Measurements from ENCODE around the gene ALOX15. TPM values are rescaled to one million over a fixed set of nuclear protein-coding genes. Genes with fewer than 3 reads are reported as not detected.
"Not testable (repeated sequence)": the region's sequence is repeated elsewhere in the genome, so short reads cannot be mapped to it uniquely, and the experiment has no call there.

Gene ALOX15
- total RNA-seq, 2 donors from 2014 or later: 0.13 TPM; not detected in 1

DNA sequence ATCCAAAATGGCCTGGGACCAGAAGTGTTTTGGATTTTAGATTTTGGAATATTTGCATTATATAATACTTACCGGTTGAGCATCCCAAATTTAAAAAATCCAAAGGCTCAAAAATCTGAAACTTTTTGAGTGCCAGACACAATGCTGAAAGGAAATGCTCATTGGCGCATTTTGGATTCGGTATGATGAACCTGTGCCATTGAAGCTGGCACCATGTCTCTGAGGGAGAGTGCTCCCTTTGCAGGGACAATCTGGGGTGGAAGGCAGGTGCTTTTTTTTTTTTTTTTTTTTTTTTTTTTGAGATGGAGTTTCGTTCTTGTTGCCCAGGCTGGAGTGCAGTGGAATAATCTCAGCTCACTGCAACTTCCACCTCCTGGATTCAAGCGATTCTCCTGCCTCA, 39.4 kb downstream of the ALOX15 start:
- peaks cover 2% of the 10 kb centered on the region for H3K36me3 Mint-ChIP-seq (ENCODE audit: low read depth)
- no peak for ATAC-seq
- peaks cover 41% of the 10 kb centered on the region for H3K27me3 Mint-ChIP-seq
- peaks cover 2% of the 10 kb centered on the region for H3K4me1 Mint-ChIP-seq
- no peak overlapping the region for H3K27ac Mint-ChIP-seq
- H3K9me3 ChIP-seq (ENCODE audit: control insufficient read depth, low read length, poor library complexity, severe bottlenecking): no peaks in the 10 kb centered on the region
- H3K4me3 Mint-ChIP-seq: no peak overlapping the region
- DNase-seq: no peak

DNA sequence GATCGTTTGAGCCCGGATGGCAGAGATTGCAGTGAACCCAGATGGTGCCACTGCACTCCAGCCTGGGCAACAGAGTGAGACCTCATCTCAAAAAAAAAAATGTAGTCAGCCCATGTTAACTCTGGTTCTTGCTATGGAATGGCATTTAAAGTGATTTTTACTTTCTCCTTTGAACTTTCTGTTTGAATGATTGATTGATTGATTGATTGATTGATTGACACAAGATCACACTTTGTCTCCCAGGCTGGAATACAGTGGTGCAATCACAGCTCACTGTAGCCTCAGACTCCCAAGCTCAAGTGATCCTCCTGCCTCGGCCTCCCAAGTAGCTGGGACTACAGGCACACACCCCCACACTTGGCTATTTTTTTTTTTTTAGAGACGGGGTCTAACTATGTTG, 40.2 kb downstream of the ALOX15 start:
- DNase-seq (no peak), ATAC-seq (no peak)
- Mint-ChIP-seq H3K4me3 (no peak overlapping the region), H3K36me3 (ENCODE audit: low read depth) (peaks cover 2% of the 10 kb centered on the region), H3K4me1 (peaks cover 2% of the 10 kb centered on the region), H3K27ac (no peak overlapping the region), H3K27me3 (peaks cover 43% of the 10 kb centered on the region)
- H3K9me3 ChIP-seq (ENCODE audit: control insufficient read depth, low read length, poor library complexity, severe bottlenecking): no peaks in the 10 kb centered on the region

- ATAC-seq (no peak), DNase-seq (no peak)
- no peaks in the 10 kb centered on the region for H3K9me3 ChIP-seq (ENCODE audit: control insufficient read depth, low read length, poor library complexity, severe bottlenecking)
- peaks cover 2% of the 10 kb centered on the region for H3K4me1 Mint-ChIP-seq
- H3K27ac Mint-ChIP-seq: no peak overlapping the region
- H3K27me3 Mint-ChIP-seq: peaks cover 42% of the 10 kb centered on the region
- no peak overlapping the region for H3K4me3 Mint-ChIP-seq
- peaks cover 2% of the 10 kb centered on the region for H3K36me3 Mint-ChIP-seq (ENCODE audit: low read depth)
These were observed 40.9 kb downstream of the ALOX15 start for GRCh38 chr17:4600563-4600962.

DNA sequence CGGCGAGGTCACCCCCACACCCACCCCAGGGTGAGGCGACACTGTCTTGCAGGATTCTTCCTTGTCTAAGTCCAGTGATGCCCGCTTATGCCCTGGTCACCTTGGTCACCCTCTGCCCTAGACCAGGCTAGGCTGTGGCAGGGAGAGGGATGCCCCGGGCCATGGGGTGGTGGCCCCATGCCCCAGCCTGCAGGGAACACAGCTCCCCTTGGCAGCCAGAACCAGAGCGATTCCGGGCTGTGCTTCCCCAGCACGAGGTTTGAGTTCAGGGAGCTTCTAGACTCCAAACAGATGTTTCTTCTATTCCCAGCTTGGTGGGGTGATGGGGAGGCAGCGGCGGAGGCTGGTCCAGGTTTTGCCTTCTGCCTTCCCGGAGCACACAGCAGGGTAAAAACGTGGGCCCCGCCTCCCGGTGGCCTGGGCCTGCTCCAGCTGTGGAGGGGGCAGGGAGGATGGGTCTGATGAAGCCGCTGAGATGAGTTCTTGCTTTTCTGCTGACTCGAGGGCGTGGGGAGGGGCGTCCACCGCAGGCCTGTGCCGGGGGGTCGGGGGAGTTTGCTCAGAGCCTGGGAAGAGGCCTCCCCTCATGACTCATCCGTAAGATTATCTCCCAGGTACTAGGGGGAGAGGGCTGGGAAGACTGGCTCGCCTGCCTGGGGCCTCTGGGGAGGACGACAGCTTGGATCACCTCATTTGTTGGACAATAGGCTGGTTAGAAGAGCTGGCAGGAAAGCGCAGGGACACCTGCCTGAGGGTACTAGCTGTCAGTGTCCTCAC, 41.8 kb downstream of the ALOX15 start:
- Mint-ChIP-seq H3K4me1 (peaks cover 5% of the 10 kb centered on the region), H3K27me3 (peaks cover 42% of the 10 kb centered on the region), H3K4me3 (no peak overlapping the region), H3K27ac (no peak overlapping the region), H3K36me3 (ENCODE audit: low read depth) (peaks cover 2% of the 10 kb centered on the region)
- DNase-seq (no peak), ATAC-seq (no peak)
- H3K9me3 ChIP-seq (ENCODE audit: control insufficient read depth, low read length, poor library complexity, severe bottlenecking): no peaks in the 10 kb centered on the region

DNA sequence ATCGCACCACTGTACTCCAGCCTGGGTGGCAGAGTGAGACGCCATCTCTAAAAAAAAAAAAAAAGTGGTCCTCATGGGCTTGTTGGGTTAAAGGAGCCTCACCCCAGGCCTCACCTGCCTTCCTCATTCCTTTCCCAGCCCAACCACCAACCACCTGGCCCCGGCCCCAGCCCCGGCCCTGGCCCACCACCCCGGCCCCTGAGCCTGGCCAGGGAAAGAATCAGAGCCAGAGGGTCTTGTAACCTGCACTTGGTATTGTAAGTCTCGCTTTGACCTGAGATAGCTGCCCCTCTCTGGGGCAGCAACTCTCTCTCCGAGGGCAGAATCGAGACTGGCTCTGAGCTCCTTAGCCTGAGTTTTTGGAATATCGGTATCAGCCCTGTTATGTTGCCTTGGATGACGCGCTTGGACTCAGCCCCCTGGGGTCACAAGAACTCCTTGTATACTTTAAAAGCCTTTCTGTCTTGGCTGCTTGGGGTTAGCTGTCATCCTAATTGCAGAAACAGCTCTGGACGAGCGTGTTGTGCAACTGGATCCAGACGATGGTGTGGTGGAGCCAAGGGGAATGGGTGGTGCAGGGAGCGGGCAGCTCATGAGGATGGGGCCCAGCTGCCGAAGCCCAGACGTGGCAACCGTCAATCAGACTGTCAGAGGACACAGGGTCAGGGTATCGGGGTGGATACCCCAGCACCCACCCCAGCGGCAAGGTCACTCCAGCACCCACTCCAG, 42.5 kb downstream of the ALOX15 start:
- peaks cover 38% of the 10 kb centered on the region for H3K27me3 Mint-ChIP-seq
- no peak for ATAC-seq
- no peak for DNase-seq
- H3K27ac Mint-ChIP-seq: no peak overlapping the region
- H3K36me3 Mint-ChIP-seq (ENCODE audit: low read depth): no peaks in the 10 kb centered on the region
- no peak overlapping the region for H3K4me3 Mint-ChIP-seq
- no peaks in the 10 kb centered on the region for H3K9me3 ChIP-seq (ENCODE audit: control insufficient read depth, low read length, poor library complexity, severe bottlenecking)
- H3K4me1 Mint-ChIP-seq: peaks cover 3% of the 10 kb centered on the region

GRCh38 chr17:4597975-4598374, 43.5 kb downstream of the ALOX15 start:
- ATAC-seq: no peak
- H3K9me3 ChIP-seq (ENCODE audit: control insufficient read depth, low read length, poor library complexity, severe bottlenecking): no peaks in the 10 kb centered on the region
- Mint-ChIP-seq H3K4me3 (no peak overlapping the region), H3K36me3 (ENCODE audit: low read depth) (no peaks in the 10 kb centered on the region), H3K27me3 (peaks cover 38% of the 10 kb centered on the region), H3K4me1 (peaks cover 3% of the 10 kb centered on the region), H3K27ac (peak overlapping the region; percentile 85)
- no peak for DNase-seq

- H3K27me3 Mint-ChIP-seq: peaks cover 42% of the 10 kb centered on the region
- no peak for DNase-seq
- H3K9me3 ChIP-seq (ENCODE audit: control insufficient read depth, low read length, poor library complexity, severe bottlenecking): no peaks in the 10 kb centered on the region
- peaks cover 3% of the 10 kb centered on the region for H3K4me1 Mint-ChIP-seq
- H3K4me3 Mint-ChIP-seq: no peak overlapping the region
- ATAC-seq: no peak
- H3K27ac Mint-ChIP-seq: no peak overlapping the region
- no peaks in the 10 kb centered on the region for H3K36me3 Mint-ChIP-seq (ENCODE audit: low read depth)
These were observed 44.7 kb downstream of the ALOX15 start for GRCh38 chr17:4596636-4597380.

- not testable (repeated sequence) for H3K4me3 Mint-ChIP-seq; H3K27ac Mint-ChIP-seq; DNase-seq; ATAC-seq; H3K9me3 ChIP-seq (ENCODE audit: control insufficient read depth, low read length, poor library complexity, severe bottlenecking); H3K36me3 Mint-ChIP-seq (ENCODE audit: low read depth); H3K4me1 Mint-ChIP-seq
- H3K27me3 Mint-ChIP-seq: peaks cover 46% of the 10 kb centered on the region
These were observed 45.7 kb downstream of the ALOX15 start for GRCh38 chr17:4595685-4596342.

DNA sequence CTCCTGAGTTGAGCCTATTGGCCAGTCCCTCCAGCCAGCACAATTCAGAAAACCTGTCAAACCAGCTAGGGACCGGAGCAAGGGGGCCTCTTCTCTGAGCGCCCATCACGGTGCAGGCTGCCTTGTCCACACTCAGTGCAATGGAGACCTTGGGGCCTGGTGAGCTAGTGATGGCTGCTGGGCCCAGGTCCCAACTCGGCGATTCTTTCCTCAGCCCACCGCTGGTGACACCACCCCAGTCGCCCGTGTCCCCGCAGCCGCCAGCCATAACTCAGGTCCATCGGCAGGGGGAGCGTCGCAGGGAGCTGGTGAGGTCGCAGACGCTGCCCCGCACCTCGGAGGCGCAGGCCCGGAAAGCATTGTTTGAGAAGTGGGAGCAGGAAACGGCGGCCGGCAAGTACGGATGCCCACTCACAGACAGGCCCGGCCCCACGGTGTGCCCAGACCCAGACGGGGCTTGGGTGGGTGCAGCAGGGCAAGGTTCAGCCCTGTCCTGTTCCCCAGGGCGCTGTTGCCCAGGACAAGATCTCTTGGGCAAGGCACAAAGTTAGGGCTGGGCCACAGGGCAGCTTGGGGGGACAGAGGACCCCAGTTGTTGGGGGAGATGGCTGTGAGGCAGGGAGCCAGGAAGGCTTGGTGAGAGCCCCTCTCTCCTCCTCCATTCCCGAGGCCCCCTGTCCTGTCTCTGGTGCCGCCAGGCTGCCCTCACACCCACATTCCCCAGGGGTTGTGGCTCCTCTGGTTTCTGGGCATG, 46.4 kb downstream of the ALOX15 start:
- peaks cover 53% of the 10 kb centered on the region for H3K27me3 Mint-ChIP-seq
- peak; percentile 62 for ATAC-seq
- H3K27ac Mint-ChIP-seq: no peak overlapping the region
- no peak for DNase-seq
- no peaks in the 10 kb centered on the region for H3K36me3 Mint-ChIP-seq (ENCODE audit: low read depth)
- no peak overlapping the region for H3K4me3 Mint-ChIP-seq
- peaks cover 6% of the 10 kb centered on the region for H3K4me1 Mint-ChIP-seq
- H3K9me3 ChIP-seq (ENCODE audit: control insufficient read depth, low read length, poor library complexity, severe bottlenecking): no peaks in the 10 kb centered on the region

DNA sequence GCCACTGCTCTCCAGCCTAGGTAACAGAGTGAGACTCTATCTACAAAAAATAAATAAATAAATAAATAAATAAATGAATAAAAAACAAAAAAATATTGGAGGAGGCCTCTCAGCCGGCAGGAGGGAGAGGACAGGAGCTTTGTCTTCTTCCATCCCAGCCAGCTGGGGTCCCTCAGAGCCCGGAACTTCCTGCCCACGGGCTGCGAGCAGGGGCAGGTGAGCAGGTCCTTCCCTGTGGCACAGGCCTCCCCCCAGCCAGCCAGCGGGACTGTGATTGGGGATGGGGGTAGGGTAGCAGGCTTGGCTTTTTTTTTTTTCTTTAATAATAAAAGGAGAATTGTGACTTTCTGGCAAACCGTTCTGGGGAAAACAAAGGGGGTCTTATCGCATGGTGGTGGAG, 47.1 kb downstream of the ALOX15 start:
- H3K4me1 Mint-ChIP-seq: peaks cover 6% of the 10 kb centered on the region
- no peak for ATAC-seq
- no peaks in the 10 kb centered on the region for H3K9me3 ChIP-seq (ENCODE audit: control insufficient read depth, low read length, poor library complexity, severe bottlenecking)
- H3K4me3 Mint-ChIP-seq: no peak overlapping the region
- no peak for DNase-seq
- H3K27me3 Mint-ChIP-seq: peaks cover 49% of the 10 kb centered on the region
- no peak overlapping the region for H3K27ac Mint-ChIP-seq
- no peaks in the 10 kb centered on the region for H3K36me3 Mint-ChIP-seq (ENCODE audit: low read depth)

GRCh38 chr17:4593021-4593421, 48.5 kb downstream of the ALOX15 start:
- H3K27me3 Mint-ChIP-seq: peaks cover 52% of the 10 kb centered on the region
- ATAC-seq: no peak
- no peak for DNase-seq
- H3K36me3 Mint-ChIP-seq (ENCODE audit: low read depth): no peaks in the 10 kb centered on the region
- H3K27ac Mint-ChIP-seq: no peak overlapping the region
- peaks cover 6% of the 10 kb centered on the region for H3K4me1 Mint-ChIP-seq
- H3K9me3 ChIP-seq (ENCODE audit: control insufficient read depth, low read length, poor library complexity, severe bottlenecking): no peaks in the 10 kb centered on the region
- H3K4me3 Mint-ChIP-seq: no peak overlapping the region

DNA sequence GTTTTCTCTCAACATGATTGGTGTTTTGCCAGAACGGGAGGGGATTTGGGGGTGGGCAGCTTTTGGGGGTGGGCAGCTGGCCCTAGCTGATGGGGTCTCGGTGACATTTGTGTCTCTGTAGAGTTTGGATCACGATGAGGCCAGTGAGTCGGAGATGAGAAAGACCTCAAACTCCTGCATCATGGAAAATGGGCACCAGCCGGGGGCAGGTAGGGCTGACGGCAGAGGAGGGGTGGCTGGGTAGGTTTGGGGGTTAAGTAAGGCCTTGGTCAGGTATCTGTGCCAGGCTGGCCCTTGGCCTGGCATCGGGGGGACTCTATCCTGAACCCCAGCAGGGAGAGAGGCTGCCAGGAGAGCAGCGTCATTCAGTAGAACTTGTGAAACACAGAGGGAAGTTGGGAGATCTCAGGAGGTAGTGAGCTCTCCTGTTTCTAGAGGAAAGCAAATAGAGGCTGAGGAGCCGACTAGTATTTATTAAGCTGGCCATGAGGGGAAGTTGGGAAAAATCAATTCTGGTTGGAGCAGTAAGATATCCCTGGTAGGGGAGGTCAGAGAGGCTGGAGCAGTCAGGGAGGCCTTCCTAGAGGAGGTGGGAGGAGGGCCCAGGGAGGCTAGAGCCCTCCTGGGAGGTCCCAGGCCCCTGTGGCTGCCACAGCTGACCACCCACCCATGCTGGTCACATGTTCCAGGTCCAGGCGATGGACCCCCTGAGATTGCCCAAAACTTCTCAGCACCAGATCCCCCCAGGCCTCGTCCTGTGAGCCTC, 49.1 kb downstream of the ALOX15 start:
- H3K9me3 ChIP-seq (ENCODE audit: control insufficient read depth, low read length, poor library complexity, severe bottlenecking): no peaks in the 10 kb centered on the region
- peaks cover 6% of the 10 kb centered on the region for H3K4me1 Mint-ChIP-seq
- H3K27ac Mint-ChIP-seq: no peak overlapping the region
- ATAC-seq (no peak), DNase-seq (no peak)
- H3K4me3 Mint-ChIP-seq: no peak overlapping the region
- peaks cover 46% of the 10 kb centered on the region for H3K27me3 Mint-ChIP-seq
- H3K36me3 Mint-ChIP-seq (ENCODE audit: low read depth): no peaks in the 10 kb centered on the region

Data from T-helper 17 cell (primary cell).